SU-DHL-6 (cell line): ENCODE results near the gene RCAN2.

Experiments
- H2AFZ ChIP-seq: fragments of 200-600 bp; sonication (generic); 2 replicates; pipeline ENCODE4 v1.6.1; 2014; ENCODE audit warnings: low read depth, mild to moderate bottlenecking, moderate library complexity, mixed read lengths, antibody characterized with exemption, low read length; ENCODE audit not compliant: severe bottlenecking
- H3F3A ChIP-seq: fragments of 200-600 bp; shearing (Covaris generic); 2 replicates; pipeline ENCODE4 v1.6.0; 2016; ENCODE audit warnings: antibody characterized with exemption, mild to moderate bottlenecking; ENCODE audit not compliant: insufficient read depth
- H3K27ac ChIP-seq: fragments of 200-600 bp; sonication (generic); 2 replicates; pipeline ENCODE4 v1.5.1; 2016; ENCODE audit warnings: low read depth, mild to moderate bottlenecking, low read length, moderate library complexity, mixed read lengths
- H3K27me3 ChIP-seq: fragments of 200-600 bp; sonication (generic), shearing (Covaris generic); 2 replicates; pipeline ENCODE4 v1.6.0; 2014; ENCODE audit warnings: mild to moderate bottlenecking, low read length
- H3K36me3 ChIP-seq: fragments of 200-600 bp; sonication (generic); 2 replicates; pipeline ENCODE4 v1.6.1; 2014; ENCODE audit warnings: mild to moderate bottlenecking, low read length, mixed read lengths
- H3K4me2 ChIP-seq: fragments of 300-600, 200-600 bp; shearing (Covaris generic), sonication (generic); 2 replicates; pipeline ENCODE4 v1.6.0; 2014; ENCODE audit warnings: low read length, low read depth, mild to moderate bottlenecking; ENCODE audit not compliant: poor library complexity, severe bottlenecking
- H3K4me3 ChIP-seq: fragments of 200-600 bp; sonication (generic); 2 replicates; pipeline ENCODE4 v1.5.1; 2014; ENCODE audit warnings: antibody characterized with exemption, low read length, mild to moderate bottlenecking, mixed read lengths; ENCODE audit not compliant: insufficient read depth, poor library complexity, severe bottlenecking
- H3K79me2 ChIP-seq: fragments of 200-600 bp; sonication (generic); 2 replicates; pipeline ENCODE4 v1.6.1; 2014; ENCODE audit warnings: mild to moderate bottlenecking, low read length, moderate library complexity; ENCODE audit not compliant: insufficient read depth
- H3K9ac ChIP-seq: fragments of 200-600 bp; sonication (generic); 2 replicates; pipeline ENCODE4 v1.7.0; 2014; ENCODE audit warnings: mild to moderate bottlenecking, low read length
- H3K9me2 ChIP-seq: fragments of 200-600 bp; sonication (generic); replicated peaks from 2 replicates; pipeline ENCODE4 v1.6.1; 2014; ENCODE audit warnings: low read length; ENCODE audit not compliant: insufficient read depth
- H3K9me3 ChIP-seq: fragments of 200-600 bp; sonication (generic); 2 replicates; pipeline ENCODE4 v1.6.1; 2014; ENCODE audit warnings: low read length, mixed read lengths; ENCODE audit not compliant: insufficient read depth
- H4K20me1 ChIP-seq: fragments of 200-600 bp; sonication (generic); 2 replicates; pipeline ENCODE4 v1.6.1; 2014; ENCODE audit warnings: low read depth, mild to moderate bottlenecking, antibody characterized with exemption, low read length, moderate library complexity, mixed read lengths
- CTCF ChIP-seq: fragments of 200-600 bp; sonication (generic); IDR thresholded peaks from one replicate; pipeline ENCODE4 v1.5.1; 2017; ENCODE audit warnings: antibody characterized with exemption, mild to moderate bottlenecking, low read length, moderate library complexity; ENCODE audit not compliant: insufficient read depth, poor library complexity, severe bottlenecking
- EZH2phosphoT487 ChIP-seq: fragments of 200-600 bp; sonication (generic), shearing (Covaris generic); conservative IDR thresholded peaks from 2 replicates; pipeline ENCODE4 v1.6.1; 2018; ENCODE audit warnings: mild to moderate bottlenecking, antibody characterized with exemption, low read length, moderate library complexity, mixed read lengths

The RCAN2 gene

GRCh38 chr6:46203391-46204177 lies 287.7 kb downstream of the RCAN2 start:
- no peak overlapping the region for H3K4me3 ChIP-seq
- H3K36me3 ChIP-seq: no peaks in the 10 kb centered on the region
- H2AFZ ChIP-seq: no peak overlapping the region
- no peaks in the 10 kb centered on the region for H3K79me2 ChIP-seq
- no peaks in the 10 kb centered on the region for H4K20me1 ChIP-seq
- H3F3A ChIP-seq: no peaks in the 10 kb centered on the region
- H3K9me2 ChIP-seq: no peaks in the 10 kb centered on the region
- TF ChIP-seq EZH2phosphoT487 (no peak), CTCF (no peak)
- H3K27me3 ChIP-seq: no peaks in the 10 kb centered on the region
- no peak overlapping the region for H3K9ac ChIP-seq
- H3K27ac ChIP-seq: no peak overlapping the region
- H3K4me2 ChIP-seq: no peak overlapping the region
- H3K9me3 ChIP-seq: no peaks in the 10 kb centered on the region

- no peaks in the 10 kb centered on the region for H4K20me1 ChIP-seq
- no peak overlapping the region for H3K4me3 ChIP-seq
- H3K27ac ChIP-seq: no peak overlapping the region
- no peak for TF ChIP-seq CTCF
- no peak for TF ChIP-seq EZH2phosphoT487
- no peaks in the 10 kb centered on the region for H3F3A ChIP-seq
- H3K9ac ChIP-seq: no peak overlapping the region
- H3K36me3 ChIP-seq: no peaks in the 10 kb centered on the region
- no peaks in the 10 kb centered on the region for H3K9me2 ChIP-seq
- H3K9me3 ChIP-seq: no peaks in the 10 kb centered on the region
- H3K27me3 ChIP-seq: no peaks in the 10 kb centered on the region
- H2AFZ ChIP-seq: no peak overlapping the region
- H3K79me2 ChIP-seq: no peaks in the 10 kb centered on the region
- H3K4me2 ChIP-seq: no peak overlapping the region
These were observed 289.5 kb downstream of the RCAN2 start for GRCh38 chr6:46201702-46202101.

DNA sequence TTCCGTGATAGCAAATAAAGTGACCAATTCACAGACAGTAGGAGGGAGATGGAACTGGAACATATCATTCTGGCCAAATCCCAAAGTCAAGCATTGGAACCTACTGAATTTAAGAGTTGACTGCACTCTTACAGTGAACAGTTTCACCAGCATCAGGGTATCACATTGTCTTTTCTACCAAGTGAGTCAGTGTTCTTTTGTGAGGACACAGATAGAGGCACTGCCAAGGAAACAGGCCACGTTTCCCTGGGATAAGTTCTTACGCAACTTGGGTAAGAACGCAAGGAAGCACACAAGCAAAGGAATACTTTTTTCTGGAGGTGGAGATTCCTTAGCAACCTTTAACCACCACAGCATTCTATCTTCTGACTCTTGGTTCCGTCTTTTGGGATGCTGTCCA lies 291.9 kb downstream of the RCAN2 start:
- Histone ChIP-seq H3K36me3 (no peaks in the 10 kb centered on the region), H3F3A (no peaks in the 10 kb centered on the region), H4K20me1 (no peaks in the 10 kb centered on the region), H3K79me2 (no peaks in the 10 kb centered on the region), H3K4me2 (no peak overlapping the region), H3K9ac (no peak overlapping the region), H3K27ac (no peak overlapping the region), H3K4me3 (no peak overlapping the region), H3K9me2 (no peaks in the 10 kb centered on the region), H2AFZ (no peak overlapping the region), H3K27me3 (no peaks in the 10 kb centered on the region), H3K9me3 (no peaks in the 10 kb centered on the region)
- no peak for TF ChIP-seq EZH2phosphoT487
- no peak for TF ChIP-seq CTCF
